Dendritic cell treated with granulocyte-macrophage colony-stimulating factor and Interleukin-4, amounts not matched to agents 40 ng/mL and 50 ng/mL, for 4 days (primary cell): ENCODE data around the gene RYR3.
"Not testable (repeated sequence)": the region's sequence is repeated elsewhere in the genome, so short reads cannot be mapped to it uniquely, and the experiment has no call there.

Experiments
- H3K27ac Mint-ChIP-seq: one replicate; pipeline ENCODE4 v1.8.0; 2022; ENCODE audit warnings: mild to moderate bottlenecking, mixed read lengths
- H3K27me3 Mint-ChIP-seq: one replicate; pipeline ENCODE4 v1.8.0; 2022; ENCODE audit warnings: mild to moderate bottlenecking, mixed read lengths
- H3K36me3 Mint-ChIP-seq: one replicate; pipeline ENCODE4 v1.8.0; 2022; ENCODE audit warnings: low read depth, mixed read lengths
- H3K4me1 Mint-ChIP-seq: one replicate; pipeline ENCODE4 v1.8.0; 2022; ENCODE audit warnings: low read depth, mixed read lengths
- H3K4me3 Mint-ChIP-seq: one replicate; pipeline ENCODE4 v1.8.0; 2022; ENCODE audit warnings: mild to moderate bottlenecking, moderate library complexity, mixed read lengths
- H3K9me3 Mint-ChIP-seq: one replicate; pipeline ENCODE4 v1.8.0; 2022; ENCODE audit warnings: mixed read lengths
- intact Hi-C: fragments of 100-400 bp; cut with micrococcal nuclease; formaldehyde crosslinking; loops from one replicate; pipeline ENCODE4 v1.15.0; 2022

Gene RYR3

DNA sequence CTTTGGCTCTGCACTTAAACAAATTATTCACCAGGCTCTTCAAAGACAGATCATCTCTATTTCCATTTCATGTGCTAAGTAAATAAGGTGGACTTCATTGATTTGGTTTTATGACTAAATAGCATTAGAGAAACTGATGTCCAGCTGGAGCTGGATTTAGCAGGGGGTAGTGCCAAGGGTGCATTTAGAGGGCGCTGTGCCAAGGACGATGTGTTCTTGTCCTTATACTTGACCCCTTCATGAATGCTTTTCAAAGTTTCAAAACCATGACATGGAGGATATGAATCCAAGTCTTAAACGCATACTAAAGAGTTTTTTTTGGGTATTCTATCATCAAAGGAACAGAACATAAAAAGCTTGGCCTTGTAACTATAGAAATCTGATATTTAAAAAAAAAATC is 233.2 kb downstream of the RYR3 start:
- no peaks in the 10 kb centered on the region for H3K9me3 Mint-ChIP-seq
- intact Hi-C loops, result no loop called here
- H3K27ac Mint-ChIP-seq, result no peak overlapping the region
- H3K27me3 Mint-ChIP-seq, result peaks cover 1% of the 10 kb centered on the region
- H3K36me3 Mint-ChIP-seq, result no peaks in the 10 kb centered on the region
- no peaks in the 10 kb centered on the region for H3K4me1 Mint-ChIP-seq
- H3K4me3 Mint-ChIP-seq, result no peak overlapping the region

DNA sequence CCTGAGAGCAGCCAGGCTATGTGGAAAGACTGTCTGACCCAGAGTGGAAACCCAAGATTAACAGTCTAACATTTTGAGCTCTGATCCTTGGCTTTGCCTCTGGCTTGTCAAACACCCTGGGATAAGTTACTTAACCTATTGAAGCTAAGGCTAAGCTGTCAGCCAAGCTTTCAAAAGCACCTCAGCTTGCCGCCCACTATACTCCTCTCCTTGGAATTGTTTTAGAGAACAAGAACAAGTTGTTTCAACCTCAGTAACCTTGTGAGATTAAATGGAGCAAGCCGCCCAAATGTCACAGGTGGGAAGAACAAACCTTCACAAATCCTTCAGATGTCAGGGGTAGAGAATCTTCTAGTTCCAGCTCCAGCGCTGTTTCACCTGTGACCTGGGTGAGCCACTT is 235.1 kb downstream of the RYR3 start:
- intact Hi-C loops, result no loop called here
- H3K27me3 Mint-ChIP-seq, result no peaks in the 10 kb centered on the region
- H3K36me3 Mint-ChIP-seq, result no peaks in the 10 kb centered on the region
- H3K9me3 Mint-ChIP-seq, result no peaks in the 10 kb centered on the region
- H3K4me1 Mint-ChIP-seq, result no peaks in the 10 kb centered on the region
- H3K27ac Mint-ChIP-seq, result no peak overlapping the region
- no peak overlapping the region for H3K4me3 Mint-ChIP-seq

DNA sequence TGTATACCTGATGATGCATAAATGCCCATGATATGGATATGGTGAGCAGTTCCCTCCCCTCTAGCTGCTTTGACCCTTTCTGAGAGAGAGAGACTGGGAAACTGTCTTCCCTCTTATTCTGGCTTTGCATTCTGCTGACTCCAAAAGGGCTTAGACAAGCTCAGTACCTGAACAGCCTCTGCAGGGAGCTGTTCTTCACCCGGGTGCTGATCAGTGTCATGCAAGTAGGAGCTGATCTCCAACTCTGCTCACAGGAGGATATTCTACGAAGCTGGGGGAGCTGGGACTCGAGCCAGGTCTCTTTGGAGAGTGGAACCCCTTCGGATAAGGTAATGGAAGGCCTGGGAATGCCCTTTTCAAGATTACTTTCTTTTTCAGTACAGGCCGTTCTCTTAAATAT is 237.1 kb downstream of the RYR3 start:
- Mint-ChIP-seq H3K4me3 (no peak overlapping the region), H3K9me3 (no peaks in the 10 kb centered on the region), H3K4me1 (no peaks in the 10 kb centered on the region), H3K27me3 (no peaks in the 10 kb centered on the region), H3K27ac (no peak overlapping the region), H3K36me3 (no peaks in the 10 kb centered on the region)
- intact Hi-C loops, result no loop called here

DNA sequence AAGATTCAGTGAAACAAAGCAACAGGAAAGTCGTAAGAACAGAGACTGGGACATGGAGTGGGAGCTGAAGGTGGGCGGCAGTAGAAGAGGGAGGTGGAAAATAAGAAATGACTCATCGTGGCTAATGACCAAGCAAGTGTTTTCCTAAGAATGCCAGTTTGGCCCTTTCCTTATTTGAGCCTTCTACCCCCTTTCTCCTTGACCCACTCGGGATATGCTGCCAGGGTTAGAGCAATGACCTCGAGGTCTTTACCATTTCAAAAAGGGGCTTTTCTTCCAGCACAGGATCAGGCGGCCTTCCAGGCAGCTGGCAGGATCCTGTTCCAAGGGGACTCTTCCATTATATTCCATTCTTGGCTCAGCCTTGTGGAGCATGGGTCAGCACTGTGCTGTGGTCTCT is 241.1 kb downstream of the RYR3 start:
- Mint-ChIP-seq H3K4me1 (no peaks in the 10 kb centered on the region), H3K4me3 (no peak overlapping the region), H3K36me3 (no peaks in the 10 kb centered on the region), H3K9me3 (no peaks in the 10 kb centered on the region), H3K27ac (no peak overlapping the region), H3K27me3 (no peaks in the 10 kb centered on the region)
- intact Hi-C loops, result no loop called here

DNA sequence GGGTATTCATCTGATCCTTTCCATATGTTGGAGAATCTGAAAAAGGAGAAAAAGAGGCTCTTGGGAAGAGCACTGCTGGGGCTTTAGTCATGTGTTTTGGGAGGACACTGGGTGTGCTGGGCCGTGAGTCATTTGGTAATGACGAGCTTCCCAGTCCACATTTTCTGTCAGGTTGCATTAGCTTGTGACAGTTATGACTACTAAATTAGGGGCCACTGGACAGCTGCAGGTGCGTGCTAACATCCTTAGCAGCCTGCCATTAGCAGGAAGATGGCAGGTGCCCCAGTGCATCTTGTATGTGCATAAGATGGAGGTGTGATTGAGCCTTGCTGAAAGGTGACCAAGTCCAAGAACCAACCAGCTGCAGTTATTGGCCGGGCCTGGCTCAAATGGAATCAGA is 242.4 kb downstream of the RYR3 start:
- intact Hi-C loops, result no loop called here
- no peaks in the 10 kb centered on the region for H3K36me3 Mint-ChIP-seq
- H3K27me3 Mint-ChIP-seq, result no peaks in the 10 kb centered on the region
- no peak overlapping the region for H3K27ac Mint-ChIP-seq
- H3K4me3 Mint-ChIP-seq, result no peak overlapping the region
- H3K9me3 Mint-ChIP-seq, result no peaks in the 10 kb centered on the region
- H3K4me1 Mint-ChIP-seq, result no peaks in the 10 kb centered on the region

DNA sequence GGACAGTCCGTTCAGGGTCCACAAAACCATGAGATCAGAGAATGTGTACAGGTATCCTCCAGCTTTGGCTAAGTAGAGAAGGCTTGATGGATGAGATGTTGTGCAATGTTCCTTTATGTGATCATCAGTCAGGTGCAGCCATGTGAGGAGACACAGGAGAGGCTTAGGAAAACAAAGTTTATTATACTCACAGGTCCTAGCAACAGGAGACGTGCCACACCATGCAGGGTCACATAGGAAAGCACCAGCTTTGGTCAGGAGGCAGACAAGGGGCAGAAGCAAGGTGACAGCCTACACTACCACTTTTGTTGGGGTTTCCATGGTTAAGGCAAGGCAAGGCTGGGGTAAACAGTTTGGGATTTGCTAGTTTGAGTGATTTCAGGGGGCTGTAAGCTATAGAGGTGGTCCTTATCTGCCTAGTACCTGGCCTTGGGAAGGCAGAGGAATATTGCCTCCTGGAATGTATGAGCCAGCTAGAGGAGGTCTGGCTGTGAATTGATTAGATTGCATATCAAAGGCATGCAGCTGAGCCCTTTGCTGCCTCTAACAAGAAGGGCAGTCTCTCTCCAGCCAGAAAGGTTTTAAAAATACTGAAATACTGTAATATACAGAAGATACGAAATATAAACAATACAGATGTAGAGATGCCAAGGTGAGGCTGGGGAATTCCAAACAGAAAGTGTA is 248.6 kb downstream of the RYR3 start:
- no peaks in the 10 kb centered on the region for H3K27me3 Mint-ChIP-seq

DNA sequence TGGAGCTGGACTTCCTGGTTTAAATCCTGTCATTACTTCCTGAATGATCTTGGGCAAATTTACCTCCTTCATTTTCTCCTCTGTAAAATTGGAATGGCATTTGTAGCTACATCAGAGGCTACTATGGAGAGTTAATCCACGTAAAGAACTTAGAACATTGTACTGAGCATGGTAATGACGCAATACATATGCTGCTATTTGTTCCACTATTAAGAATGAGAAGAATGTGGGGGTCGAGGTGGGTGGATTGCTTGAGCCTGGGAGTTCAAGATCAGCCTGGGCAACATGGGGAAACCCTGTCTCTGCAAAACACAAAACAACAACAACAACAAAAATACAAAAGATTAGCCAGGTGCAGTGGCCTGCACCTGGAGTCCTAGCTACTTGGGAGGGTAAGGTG is 250.6 kb downstream of the RYR3 start:
- Mint-ChIP-seq H3K9me3 (no peaks in the 10 kb centered on the region), H3K4me3 (no peak overlapping the region), H3K27ac (no peak overlapping the region), H3K36me3 (no peaks in the 10 kb centered on the region), H3K27me3 (no peaks in the 10 kb centered on the region), H3K4me1 (no peaks in the 10 kb centered on the region)
- intact Hi-C loops, result no loop called here

More for the DNA sequence above, 248.6 kb downstream of the RYR3 start:
- intact Hi-C loops, result no loop called here
- no peak overlapping the region for H3K4me3 Mint-ChIP-seq
- H3K4me1 Mint-ChIP-seq, result no peaks in the 10 kb centered on the region
- H3K36me3 Mint-ChIP-seq, result no peaks in the 10 kb centered on the region
- H3K9me3 Mint-ChIP-seq, result no peaks in the 10 kb centered on the region
- H3K27ac Mint-ChIP-seq, result no peak overlapping the region

DNA sequence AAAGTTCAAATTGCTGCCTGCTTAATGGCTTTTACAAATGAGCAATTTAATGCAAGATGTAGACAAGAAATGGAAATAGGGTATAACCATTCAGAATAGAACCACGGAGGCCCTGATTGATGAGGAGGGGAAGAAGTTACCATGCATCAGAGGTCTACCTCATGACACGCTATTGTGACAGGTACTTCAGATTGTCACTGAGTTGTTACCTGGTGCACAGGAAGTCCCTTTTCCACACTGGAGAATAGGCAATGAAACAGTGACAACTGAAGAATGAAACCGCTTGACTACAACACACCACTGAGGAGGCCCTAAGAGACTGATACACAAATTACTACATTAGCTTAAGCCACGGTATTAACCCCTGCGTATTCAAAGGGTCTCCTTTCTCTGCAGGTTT is 251.2 kb downstream of the RYR3 start:
- intact Hi-C loops, result no loop called here
- no peaks in the 10 kb centered on the region for H3K4me1 Mint-ChIP-seq

DNA sequence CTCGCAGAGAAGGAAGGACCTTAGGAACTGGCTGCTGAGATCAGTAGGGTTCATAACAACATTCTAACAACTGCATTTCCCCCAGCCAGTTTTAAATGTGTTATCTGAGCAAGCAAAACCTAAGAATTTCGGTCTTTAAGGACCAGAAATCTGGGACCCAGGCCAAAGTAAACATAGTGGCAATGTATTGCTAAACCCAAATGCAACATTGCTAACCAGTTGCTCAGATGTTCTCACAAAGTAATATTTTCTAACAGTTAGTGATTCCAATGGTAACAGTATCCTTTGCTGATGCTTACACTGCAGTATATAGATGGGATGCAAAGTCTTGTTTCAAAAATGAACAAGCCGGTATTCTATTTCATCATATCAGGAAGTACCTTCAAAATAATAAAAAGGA is 254.3 kb downstream of the RYR3 start:
- H3K9me3 Mint-ChIP-seq, result no peaks in the 10 kb centered on the region
- no peak overlapping the region for H3K27ac Mint-ChIP-seq
- no peaks in the 10 kb centered on the region for H3K36me3 Mint-ChIP-seq
- intact Hi-C loops, result no loop called here
- no peak overlapping the region for H3K4me3 Mint-ChIP-seq
- H3K4me1 Mint-ChIP-seq, result no peaks in the 10 kb centered on the region
- no peaks in the 10 kb centered on the region for H3K27me3 Mint-ChIP-seq

More for the DNA sequence above, 251.2 kb downstream of the RYR3 start:
- Mint-ChIP-seq H3K36me3 (no peaks in the 10 kb centered on the region), H3K27ac (no peak overlapping the region), H3K27me3 (no peaks in the 10 kb centered on the region), H3K9me3 (no peaks in the 10 kb centered on the region), H3K4me3 (no peak overlapping the region)

DNA sequence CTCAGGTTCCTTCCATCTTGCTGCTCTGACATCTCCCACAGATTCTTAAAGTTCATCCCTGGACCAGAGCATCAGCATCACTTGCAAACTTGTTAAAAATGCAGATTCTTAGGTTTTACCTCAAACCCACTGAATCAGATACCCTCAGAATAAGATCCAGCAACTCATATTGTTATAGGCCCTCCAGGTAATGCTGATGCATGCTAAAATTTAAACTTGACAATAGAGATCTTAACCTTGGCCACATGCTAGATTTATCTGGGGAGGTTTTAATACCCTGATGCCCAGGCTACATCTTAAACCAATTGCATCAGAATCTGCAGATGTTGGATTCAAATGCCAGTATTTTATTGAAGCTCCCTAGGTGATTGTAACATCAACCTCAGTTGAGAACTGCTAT is 256.9 kb downstream of the RYR3 start:
- H3K4me3 Mint-ChIP-seq, result no peak overlapping the region
- H3K27me3 Mint-ChIP-seq, result no peaks in the 10 kb centered on the region
- no peaks in the 10 kb centered on the region for H3K4me1 Mint-ChIP-seq
- no peak overlapping the region for H3K27ac Mint-ChIP-seq
- H3K36me3 Mint-ChIP-seq, result no peaks in the 10 kb centered on the region
- no peaks in the 10 kb centered on the region for H3K9me3 Mint-ChIP-seq
- intact Hi-C loops, result no loop called here

DNA sequence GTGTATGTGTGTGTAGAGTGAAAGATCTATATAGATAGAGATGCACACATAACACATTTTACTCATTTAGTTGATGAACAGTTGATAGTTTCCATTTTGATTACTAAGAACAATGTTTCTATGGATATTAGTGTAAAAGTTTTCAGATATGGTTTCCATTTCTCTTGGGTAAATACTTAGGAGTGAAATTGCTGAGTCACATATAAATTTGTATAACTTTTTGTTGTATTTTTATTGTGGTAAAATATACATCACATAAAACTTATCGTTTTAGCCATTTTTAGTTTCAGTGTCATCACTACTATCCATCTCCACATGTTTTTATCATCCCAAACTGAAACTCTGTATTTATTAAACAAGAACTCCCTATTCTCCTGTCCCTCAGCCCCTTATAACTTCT is 258.3 kb downstream of the RYR3 start:
- Mint-ChIP-seq H3K27ac (no peak overlapping the region), H3K27me3 (no peaks in the 10 kb centered on the region), H3K4me1 (no peaks in the 10 kb centered on the region), H3K36me3 (no peaks in the 10 kb centered on the region), H3K9me3 (no peaks in the 10 kb centered on the region), H3K4me3 (no peak overlapping the region)
- intact Hi-C loops, result no loop called here

DNA sequence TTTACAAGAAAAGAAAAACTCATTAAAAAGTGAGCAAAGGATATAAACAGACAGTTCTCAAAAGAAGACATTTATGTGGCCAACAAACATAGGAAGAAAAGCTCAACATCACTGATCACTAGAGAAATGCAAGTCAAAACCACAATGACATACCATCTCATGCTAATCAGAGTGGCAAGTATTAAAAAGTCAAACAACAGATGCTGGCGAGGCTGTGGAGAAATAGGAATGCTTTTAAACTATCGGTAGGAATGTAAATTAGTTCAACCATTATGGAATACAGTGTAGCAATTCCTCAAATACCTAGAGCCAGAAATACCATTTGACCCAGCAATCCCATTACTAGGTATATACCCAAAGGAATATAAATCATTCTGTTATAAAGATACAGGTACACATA is 267.1 kb downstream of the RYR3 start:
- intact Hi-C loops, H3K4me1 Mint-ChIP-seq, H3K27ac Mint-ChIP-seq, H3K4me3 Mint-ChIP-seq, H3K36me3 Mint-ChIP-seq, H3K9me3 Mint-ChIP-seq, H3K27me3 Mint-ChIP-seq: not testable (repeated sequence)

DNA sequence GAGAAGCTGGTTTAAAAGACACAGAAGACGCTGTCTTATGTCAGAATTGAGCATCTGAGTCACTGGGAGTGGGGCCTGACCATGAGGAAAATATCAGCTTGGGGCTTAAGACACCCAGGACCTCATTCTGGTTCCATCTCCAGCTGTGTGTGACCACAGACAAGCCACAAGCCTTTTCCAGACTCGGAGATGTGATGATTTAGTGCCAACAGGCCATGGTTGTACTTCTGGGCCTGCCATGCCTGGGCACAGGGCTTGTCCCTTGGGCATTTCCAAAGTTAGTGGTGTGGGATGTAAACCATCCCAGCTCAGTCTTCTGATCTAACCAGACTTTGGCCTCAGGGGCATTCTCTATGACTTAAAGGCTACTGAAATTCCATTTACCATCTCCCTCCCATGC is 269.8 kb downstream of the RYR3 start:
- Mint-ChIP-seq H3K9me3 (no peaks in the 10 kb centered on the region), H3K4me3 (no peak overlapping the region), H3K27ac (no peak overlapping the region), H3K4me1 (no peaks in the 10 kb centered on the region), H3K36me3 (no peaks in the 10 kb centered on the region), H3K27me3 (no peaks in the 10 kb centered on the region)
- intact Hi-C loops, result no loop called here

DNA sequence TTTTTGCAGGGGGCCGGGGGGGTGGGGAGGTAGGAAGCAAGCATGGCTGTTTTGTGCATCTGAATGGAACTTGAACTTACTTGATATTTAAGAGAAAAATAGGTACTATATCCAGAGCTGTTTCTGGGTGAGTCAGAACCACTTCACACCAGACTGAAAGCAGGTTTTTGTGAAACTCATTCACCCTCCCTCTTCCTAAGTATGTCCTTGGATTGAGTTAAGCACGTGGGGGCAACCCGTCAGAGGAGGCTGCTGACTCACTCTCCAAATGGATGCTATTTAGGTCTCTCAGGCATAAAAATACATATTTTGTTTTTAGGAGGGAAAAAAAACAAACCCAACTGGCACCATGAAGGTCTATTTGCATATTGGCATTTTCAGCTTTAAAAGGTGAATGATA is 270.3 kb downstream of the RYR3 start:
- Mint-ChIP-seq H3K36me3 (no peaks in the 10 kb centered on the region), H3K9me3 (no peaks in the 10 kb centered on the region), H3K27ac (no peak overlapping the region), H3K4me3 (no peak overlapping the region), H3K27me3 (no peaks in the 10 kb centered on the region), H3K4me1 (no peaks in the 10 kb centered on the region)
- intact Hi-C loops, result no loop called here

DNA sequence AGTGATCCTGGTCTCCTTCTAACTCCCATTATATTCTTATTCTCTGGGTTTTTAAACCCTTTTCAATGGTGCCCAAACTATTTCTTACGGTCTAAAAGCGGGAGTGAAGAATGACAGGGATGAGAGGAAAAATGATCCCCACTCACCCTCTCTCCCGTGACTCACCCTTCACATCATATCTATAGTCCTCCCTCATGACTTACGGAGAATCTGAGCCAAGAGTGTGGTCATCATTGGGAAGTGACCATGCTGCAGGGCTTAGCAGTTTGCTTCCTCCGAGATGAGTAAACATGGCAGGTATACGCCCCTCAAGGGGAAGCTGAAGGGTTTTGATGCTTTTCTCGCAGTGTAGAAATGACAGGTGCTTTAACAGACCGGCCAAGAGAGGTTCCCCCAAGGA is 274.0 kb downstream of the RYR3 start:
- Mint-ChIP-seq H3K4me1 (no peaks in the 10 kb centered on the region), H3K4me3 (no peak overlapping the region), H3K27ac (no peak overlapping the region), H3K36me3 (no peaks in the 10 kb centered on the region), H3K9me3 (no peaks in the 10 kb centered on the region), H3K27me3 (no peaks in the 10 kb centered on the region)
- intact Hi-C loops, result no loop called here
